ENCODE data around the gene TRANK1.
A peak's percentile ranks its signal among the peaks of the same experiment; 100 is the strongest.

The TRANK1 gene

GRCh38 chr3:36833160-36833814, 111.6 kb downstream of the TRANK1 start:
- no peak for DNase-seq

GRCh38 chr3:36832406-36832805, 112.4 kb downstream of the TRANK1 start:
- DNase-seq, result no peak

- DNase-seq, result no peak
Observed at GRCh38 chr3:36827133-36827532, 117.7 kb downstream of the TRANK1 start.

- no peak for DNase-seq
Observed at GRCh38 chr3:36826240-36826639, 118.6 kb downstream of the TRANK1 start.

- DNase-seq, result no peak
Observed at GRCh38 chr3:36824443-36824842, 120.4 kb downstream of the TRANK1 start.

GRCh38 chr3:36823806-36824205, 121.0 kb downstream of the TRANK1 start:
- DNase-seq, result no peak

- DNase-seq, result no peak
Observed at GRCh38 chr3:36820083-36820482, 124.8 kb downstream of the TRANK1 start.

- peak; percentile 23 to 65 for DNase-seq
Observed at GRCh38 chr3:36817806-36818533, 126.9 kb downstream of the TRANK1 start.

- DNase-seq, result no peak
Observed at GRCh38 chr3:36815375-36815774, 129.5 kb downstream of the TRANK1 start.

GRCh38 chr3:36814776-36815175, 130.1 kb downstream of the TRANK1 start:
- no peak for DNase-seq

- no peak for DNase-seq
Observed at GRCh38 chr3:36814066-36814717, 130.7 kb downstream of the TRANK1 start.

- no peak for DNase-seq
Observed at GRCh38 chr3:36813305-36813704, 131.5 kb downstream of the TRANK1 start.

- no peak for DNase-seq
Observed at GRCh38 chr3:36812240-36812639, 132.6 kb downstream of the TRANK1 start.

GRCh38 chr3:36811768-36812167, 133.1 kb downstream of the TRANK1 start:
- DNase-seq, result no peak

GRCh38 chr3:36804295-36805055, 140.4 kb downstream of the TRANK1 start:
- DNase-seq, result peak; percentile 7 to 53

- DNase-seq, result no peak
Observed at GRCh38 chr3:36803091-36803791, 141.6 kb downstream of the TRANK1 start.

- no peak for DNase-seq
Observed at GRCh38 chr3:36800533-36801116, 144.2 kb downstream of the TRANK1 start.

GRCh38 chr3:36796881-36797280, 148.0 kb downstream of the TRANK1 start:
- DNase-seq, result no peak

GRCh38 chr3:36796161-36796560, 148.7 kb downstream of the TRANK1 start:
- no peak for DNase-seq

GRCh38 chr3:36795622-36796021, 149.2 kb downstream of the TRANK1 start:
- no peak for DNase-seq

GRCh38 chr3:36792342-36792741, 152.5 kb downstream of the TRANK1 start:
- DNase-seq, result peak; percentile 12 to 66

- DNase-seq, result no peak
Observed at GRCh38 chr3:36790765-36791164, 154.1 kb downstream of the TRANK1 start.
